K562 (cell line): ENCODE measurements around the gene TRMT2B.

Experiments used
- BHLHE40 ChIP-seq: IDR thresholded peaks from 2 replicates; pipeline ENCODE4 v1.6.1; 2011; ENCODE audit warnings: low read length, improper control_type of control experiment
- EZH2 ChIP-seq: IDR thresholded peaks from 2 replicates; pipeline ENCODE4 v1.6.1; 2012; ENCODE audit warnings: low read depth, mild to moderate bottlenecking, inconsistent platforms, low read length, borderline replicate concordance
- FOS ChIP-seq: IDR thresholded peaks from 3 replicates; pipeline ENCODE4 v1.6.1; 2011; ENCODE audit not compliant: insufficient read length; ENCODE audit errors: extremely low read depth
- JUND ChIP-seq, 2 experiments: IDR thresholded peaks; 2 replicates in 1 of 2; 3 replicates in 1 of 2; pipeline ENCODE4 v1.6.1; 2011; ENCODE audit warnings: borderline replicate concordance in 2 of 2, low read depth in 2 of 2, low read length in 2 of 2, improper control_type of control experiment in 1 of 2, missing biosample characterization in 1 of 2, missing genetic modification characterization in 1 of 2, missing genetic modification reagents in 1 of 2
- MAFF ChIP-seq: IDR thresholded peaks from 2 replicates; pipeline ENCODE4 v1.6.1; 2012; ENCODE audit warnings: low read length, improper control_type of control experiment
- MXI1 ChIP-seq: IDR thresholded peaks from 2 replicates; pipeline ENCODE4 v1.6.1; 2011; ENCODE audit warnings: low read depth, mild to moderate bottlenecking, improper control_type of control experiment, low read length
- SREBF2 ChIP-seq: sonication (generic); formaldehyde crosslinking; IDR thresholded peaks from 2 replicates; pipeline ENCODE4 v1.4.0; 2020; ENCODE audit warnings: mild to moderate bottlenecking, missing genetic modification reagents
- TCF7L2 ChIP-seq: fragments of 150-350 bp; IDR thresholded peaks from 2 replicates; pipeline ENCODE4 v1.6.1; 2016; ENCODE audit warnings: low read depth, mild to moderate bottlenecking, low read length, moderate library complexity
- ZNF143 ChIP-seq: sonication (generic); formaldehyde crosslinking; IDR thresholded peaks from 2 replicates; pipeline ENCODE4 v1.9.0; 2022; ENCODE audit warnings: mild to moderate bottlenecking, missing genetic modification reagents
- ZNF324 ChIP-seq: fragments of 250-450 bp; sonication (Bioruptor Pico); IDR thresholded peaks from 2 replicates; pipeline ENCODE4 v1.4.0; 2020; ENCODE audit warnings: mild to moderate bottlenecking
- ZNF583 ChIP-seq: fragments of 250-450 bp; sonication (Bioruptor Pico); IDR thresholded peaks from 2 replicates; pipeline ENCODE4 v1.4.0; 2020
- TF ChIP-seq, protein P1 (sequence below): sonication (generic); formaldehyde crosslinking; IDR thresholded peaks from 2 replicates; pipeline ENCODE4 v1.9.0; 2022; ENCODE audit warnings: mild to moderate bottlenecking, missing genetic modification reagents

DNA sequence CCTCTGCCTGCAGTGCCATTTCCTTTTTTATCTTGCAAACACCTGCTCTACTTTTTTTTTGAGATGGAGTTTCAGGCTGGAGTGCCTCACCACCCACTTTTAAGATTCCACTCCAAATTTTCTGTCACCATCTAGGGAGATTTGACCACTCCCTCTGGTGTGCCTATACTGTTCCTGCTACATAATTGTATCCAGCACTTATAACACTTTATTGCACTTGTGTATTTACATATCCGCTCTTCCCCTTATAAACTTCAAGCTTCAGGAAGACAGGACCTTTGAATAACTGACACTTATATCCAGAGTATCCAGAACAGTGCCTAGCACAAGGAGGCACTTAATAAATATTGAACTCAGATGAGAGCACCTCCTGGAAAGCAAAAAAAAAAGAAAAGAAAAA, 39.9 kb upstream of the TRMT2B start:
- no peak for TF ChIP-seq SREBF2 (CRISPR knock-in tag)
- TF ChIP-seq ZNF324: no peak
- no peak for TF ChIP-seq TCF7L2
- no peak for TF ChIP-seq ZNF143 (CRISPR knock-in tag)
- TF ChIP-seq FOS: no peak
- no peak for TF ChIP-seq ZNF583
- no peak for TF ChIP-seq JUND (IDR thresholded peaks at IDR 0.05; ENCODE audit: borderline replicate concordance, low read depth, low read length)
- no peak for TF ChIP-seq JUND (tag; IDR thresholded peaks at IDR 0.05; ENCODE audit: borderline replicate concordance, low read depth, low read length)
- no peak for TF ChIP-seq BHLHE40
- TF ChIP-seq MXI1: no peak
- no peak for TF ChIP-seq MAFF
- TF ChIP-seq, protein P1, sequence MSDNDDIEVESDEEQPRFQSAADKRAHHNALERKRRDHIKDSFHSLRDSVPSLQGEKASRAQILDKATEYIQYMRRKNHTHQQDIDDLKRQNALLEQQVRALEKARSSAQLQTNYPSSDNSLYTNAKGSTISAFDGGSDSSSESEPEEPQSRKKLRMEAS (CRISPR knock-in tag): no peak
- TF ChIP-seq EZH2: no peak
